ENCODE data around the gene PBLD. TPM values are rescaled to one million over a fixed set of nuclear protein-coding genes. Genes with fewer than 3 reads are reported as not detected.

Gene PBLD
- total RNA-seq, 1 experiment from 2014 or later, result 3.5 TPM

GRCh38 chr10:68237173-68237572 lies 95.6 kb downstream of the PBLD start:
- no peak overlapping the region for H3K4me2 ChIP-seq (ENCODE audit: insufficient read depth, insufficient read length, low read length)
- H3K23ac ChIP-seq (ENCODE audit: insufficient read length, low read depth, low read length), result no peak overlapping the region
- no peak overlapping the region for H3K9ac ChIP-seq (ENCODE audit: extremely low read depth, insufficient read length, low read length)
- no peaks in the 10 kb centered on the region for H3K9me3 Mint-ChIP-seq
- H3K18ac ChIP-seq (ENCODE audit: insufficient read length, low read depth, low read length), result no peak overlapping the region
- no peak overlapping the region for H3K27ac Mint-ChIP-seq
- no peaks in the 10 kb centered on the region for H3K36me3 Mint-ChIP-seq (ENCODE audit: insufficient read depth in 1 of 3, low read depth in 3 of 3)
- no peak overlapping the region for H3K27ac ChIP-seq (ENCODE audit: insufficient read length, low read depth, low read length)
- no peak overlapping the region for H2BK5ac ChIP-seq (ENCODE audit: insufficient read length, low read length)
- no peaks in the 10 kb centered on the region for H3K79me1 ChIP-seq (ENCODE audit: insufficient read depth, low read depth, low read length, poor library complexity, severe bottlenecking)
- H3T11ph ChIP-seq (ENCODE audit: low read length), result no peak overlapping the region
- no CpG with 5 or more reads among the region's 3 CpGs for WGBS (ENCODE audit: extremely low coverage, insufficient read length, low lambda C conversion rate)
- H2BK12ac ChIP-seq (ENCODE audit: insufficient read length, low read depth, low read length), result no peak overlapping the region
- no peak overlapping the region for H2BK15ac ChIP-seq (ENCODE audit: low read depth, low read length)
- no peak overlapping the region for H3K56ac ChIP-seq (ENCODE audit: insufficient read length, low read depth, low read length)
- no peaks in the 10 kb centered on the region for H3K79me2 ChIP-seq (ENCODE audit: insufficient read depth, low read length)
- peaks cover 20% of the 10 kb centered on the region for H3K27me3 Mint-ChIP-seq (ENCODE audit: low read depth)
- no peak overlapping the region for H2BK20ac ChIP-seq (ENCODE audit: low read depth, low read length, poor library complexity, severe bottlenecking)
- H4K91ac ChIP-seq (ENCODE audit: insufficient read length, low read depth, low read length), result no peak overlapping the region
- no peak for DNase-seq
- H3K4me1 ChIP-seq (ENCODE audit: insufficient read depth, low read length), result no peaks in the 10 kb centered on the region
- no peaks in the 10 kb centered on the region for H4K20me1 ChIP-seq (ENCODE audit: control insufficient read depth, insufficient read depth, insufficient read length)
- TF ChIP-seq, protein P1, sequence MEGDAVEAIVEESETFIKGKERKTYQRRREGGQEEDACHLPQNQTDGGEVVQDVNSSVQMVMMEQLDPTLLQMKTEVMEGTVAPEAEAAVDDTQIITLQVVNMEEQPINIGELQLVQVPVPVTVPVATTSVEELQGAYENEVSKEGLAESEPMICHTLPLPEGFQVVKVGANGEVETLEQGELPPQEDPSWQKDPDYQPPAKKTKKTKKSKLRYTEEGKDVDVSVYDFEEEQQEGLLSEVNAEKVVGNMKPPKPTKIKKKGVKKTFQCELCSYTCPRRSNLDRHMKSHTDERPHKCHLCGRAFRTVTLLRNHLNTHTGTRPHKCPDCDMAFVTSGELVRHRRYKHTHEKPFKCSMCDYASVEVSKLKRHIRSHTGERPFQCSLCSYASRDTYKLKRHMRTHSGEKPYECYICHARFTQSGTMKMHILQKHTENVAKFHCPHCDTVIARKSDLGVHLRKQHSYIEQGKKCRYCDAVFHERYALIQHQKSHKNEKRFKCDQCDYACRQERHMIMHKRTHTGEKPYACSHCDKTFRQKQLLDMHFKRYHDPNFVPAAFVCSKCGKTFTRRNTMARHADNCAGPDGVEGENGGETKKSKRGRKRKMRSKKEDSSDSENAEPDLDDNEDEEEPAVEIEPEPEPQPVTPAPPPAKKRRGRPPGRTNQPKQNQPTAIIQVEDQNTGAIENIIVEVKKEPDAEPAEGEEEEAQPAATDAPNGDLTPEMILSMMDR (conservative IDR thresholded peaks at IDR 0.05), result no peak
- H2BK120ac ChIP-seq (ENCODE audit: low read depth, low read length, poor library complexity, severe bottlenecking), result no peak overlapping the region
- H3K27me3 ChIP-seq (ENCODE audit: insufficient read depth, low read length), result no peaks in the 10 kb centered on the region; the same call in 1 of the 2 replicates
- H4K8ac ChIP-seq (replicated peaks; ENCODE audit: insufficient read length, low read depth, low read length), result no peak overlapping the region
- H3K4me3 Mint-ChIP-seq, result no peak overlapping the region
- no peak overlapping the region for H4K5ac ChIP-seq (ENCODE audit: insufficient read length, low read depth, low read length)
- no peaks in the 10 kb centered on the region for H3K9me3 ChIP-seq (ENCODE audit: control insufficient read depth, low read depth, low read length)
- no peak overlapping the region for H2AFZ ChIP-seq (ENCODE audit: low read length)
- no peak overlapping the region for H3K14ac ChIP-seq (ENCODE audit: insufficient read depth, low read length)
- no peak overlapping the region for H3K4ac ChIP-seq (ENCODE audit: low read depth, low read length)
- no peak overlapping the region for H2AK5ac ChIP-seq (ENCODE audit: insufficient read length, low read length)
- peaks cover 1% of the 10 kb centered on the region for H3K23me2 ChIP-seq (ENCODE audit: insufficient read length, low read depth, low read length, poor library complexity, severe bottlenecking)
- H3K4me1 Mint-ChIP-seq, result peaks cover 1% of the 10 kb centered on the region in 2 experiments
